Endodermal cell (in vitro differentiated cells): ENCODE results near the gene MZB1. TPM values are rescaled to one million over a fixed set of nuclear protein-coding genes. Genes with fewer than 3 reads are reported as not detected.

ENCODE experiments used
- DNase-seq: peaks from one replicate; pipeline ENCODE4 v3.0.0-alpha.2; 2017
- H3K27ac ChIP-seq: 2 replicates; pipeline ENCODE4 v1.5.1; 2013; ENCODE audit warnings: mild to moderate bottlenecking, low read depth, low read length, moderate library complexity
- H3K27me3 ChIP-seq: 2 replicates; pipeline ENCODE4 v1.6.1; 2013; ENCODE audit warnings: mild to moderate bottlenecking, low read length, moderate library complexity; ENCODE audit not compliant: insufficient read depth, control insufficient read depth, poor library complexity, severe bottlenecking
- H3K36me3 ChIP-seq: 2 replicates; pipeline ENCODE4 v1.7.0; 2013; ENCODE audit warnings: mild to moderate bottlenecking, low read length, moderate library complexity; ENCODE audit not compliant: control insufficient read depth, insufficient read depth
- H3K4me1 ChIP-seq: one replicate; pipeline ENCODE4 v1.7.0; 2013; ENCODE audit warnings: low read length; ENCODE audit not compliant: control insufficient read depth, insufficient read depth
- H3K4me3 ChIP-seq: 2 replicates; pipeline ENCODE4 v1.5.1; 2013; ENCODE audit warnings: mild to moderate bottlenecking, low read length, moderate library complexity
- H3K9ac ChIP-seq: 2 replicates; pipeline ENCODE4 v1.6.1; 2013; ENCODE audit warnings: mild to moderate bottlenecking, low read length, moderate library complexity; ENCODE audit not compliant: poor library complexity, severe bottlenecking; ENCODE audit errors: extremely low read depth
- H3K9me3 ChIP-seq: 2 replicates; pipeline ENCODE4 v1.6.1; 2013; ENCODE audit warnings: mild to moderate bottlenecking, low read length, moderate library complexity; ENCODE audit not compliant: control insufficient read depth
- H3K27ac Mint-ChIP-seq: 2 replicates; pipeline ENCODE4 v1.8.0; 2020; ENCODE audit warnings: mixed read lengths
- H3K27me3 Mint-ChIP-seq: 2 replicates; pipeline ENCODE4 v1.8.0; 2021; ENCODE audit warnings: mild to moderate bottlenecking, mixed read lengths; ENCODE audit not compliant: insufficient read depth
- H3K36me3 Mint-ChIP-seq: 2 replicates; pipeline ENCODE4 v1.8.0; 2020; ENCODE audit warnings: low read depth, mixed read lengths
- H3K4me1 Mint-ChIP-seq: 2 replicates; pipeline ENCODE4 v1.8.0; 2020; ENCODE audit warnings: mixed read lengths
- H3K4me3 Mint-ChIP-seq: 2 replicates; pipeline ENCODE4 v1.8.0; 2020; ENCODE audit warnings: mild to moderate bottlenecking, moderate library complexity, mixed read lengths
- H3K9me3 Mint-ChIP-seq: 2 replicates; pipeline ENCODE4 v1.8.0; 2020; ENCODE audit warnings: mild to moderate bottlenecking, mixed read lengths
- WGBS, 2 experiments: methylation state at CpG; one replicate each; pipeline versions ENCODE4 v1.1.5 to v1.1.7; 2013; ENCODE audit warnings: missing lambda C conversion rate in 2 of 2, mixed read lengths in 1 of 2; ENCODE audit not compliant: insufficient coverage in 1 of 2, insufficient read length in 1 of 2; 5-methylcytosine and 5-hydroxymethylcytosine counted together
- total RNA-seq, 2 donors: library from RNA; stranded (reverse); fragmentation: NEBNext Ultra II Directional in 1 of 2; extraction: Animal tissue kit (Norgen Biotek cat#: 25700) in 1 of 2; gene quantifications; 2 replicates in 1 of 2; 3 replicates in 1 of 2; pipeline ENCODE4 v1.2.1, GENCODE V29; 2021
- TF ChIP-seq, protein P1 (sequence below): fragments of 200-600 bp; sonication (generic); conservative IDR thresholded peaks from 2 replicates; pipeline ENCODE4 v1.5.0; 2021; ENCODE audit warnings: antibody characterized with exemption, mild to moderate bottlenecking

The MZB1 gene
- total RNA-seq, 2 donors from 2014 or later: 0.57 to 0.60 TPM

DNA sequence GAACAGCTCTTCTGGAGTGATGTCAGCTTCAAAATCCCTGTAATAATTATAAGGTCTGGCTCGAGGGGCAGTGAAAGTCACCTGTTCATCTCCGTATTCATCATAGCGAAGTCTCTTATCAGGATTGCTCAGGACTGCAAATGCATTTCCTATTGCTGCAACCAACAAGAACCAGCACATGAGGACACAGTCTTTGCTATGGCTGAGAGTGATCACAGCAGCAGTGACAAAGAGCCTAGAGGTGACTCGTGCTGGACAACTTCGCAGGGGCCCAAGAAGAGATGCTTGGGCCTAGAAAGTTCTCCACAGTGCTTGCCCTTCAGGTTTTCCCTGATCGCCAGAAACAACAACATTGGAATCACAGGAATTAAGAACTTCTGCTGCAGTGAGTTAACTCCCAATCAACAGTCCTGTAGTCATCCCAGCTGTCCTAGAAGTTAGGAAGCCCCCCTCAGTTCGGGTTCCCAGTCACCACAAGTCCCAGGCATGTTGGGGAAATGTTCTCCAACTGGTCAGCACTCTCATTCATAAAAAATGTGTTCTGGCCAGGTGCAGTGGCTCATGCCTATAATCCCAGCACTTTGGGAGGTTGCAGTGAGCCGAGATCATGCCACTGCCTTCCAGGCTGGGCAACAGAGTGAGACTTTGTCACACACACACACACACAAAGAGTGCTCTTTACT, 36.6 kb upstream of the MZB1 start:
- Histone ChIP-seq H3K9ac (no peak overlapping the region), H3K4me1 (no peaks in the 10 kb centered on the region), H3K36me3 (peaks cover 8% of the 10 kb centered on the region), H3K4me3 (no peak overlapping the region), H3K27me3 (no peaks in the 10 kb centered on the region), H3K9me3 (no peaks in the 10 kb centered on the region), H3K27ac (no peak overlapping the region)
- Mint-ChIP-seq H3K9me3 (no peaks in the 10 kb centered on the region), H3K4me3 (no peak overlapping the region), H3K36me3 (peaks cover 52% of the 10 kb centered on the region), H3K27me3 (no peaks in the 10 kb centered on the region), H3K27ac (no peak overlapping the region), H3K4me1 (peaks cover 4% of the 10 kb centered on the region)
- DNase-seq: no peak
- WGBS, 2 experiments: 94% methylated on average over 7 to 8 of the region's 8 CpGs
- TF ChIP-seq, protein P1, sequence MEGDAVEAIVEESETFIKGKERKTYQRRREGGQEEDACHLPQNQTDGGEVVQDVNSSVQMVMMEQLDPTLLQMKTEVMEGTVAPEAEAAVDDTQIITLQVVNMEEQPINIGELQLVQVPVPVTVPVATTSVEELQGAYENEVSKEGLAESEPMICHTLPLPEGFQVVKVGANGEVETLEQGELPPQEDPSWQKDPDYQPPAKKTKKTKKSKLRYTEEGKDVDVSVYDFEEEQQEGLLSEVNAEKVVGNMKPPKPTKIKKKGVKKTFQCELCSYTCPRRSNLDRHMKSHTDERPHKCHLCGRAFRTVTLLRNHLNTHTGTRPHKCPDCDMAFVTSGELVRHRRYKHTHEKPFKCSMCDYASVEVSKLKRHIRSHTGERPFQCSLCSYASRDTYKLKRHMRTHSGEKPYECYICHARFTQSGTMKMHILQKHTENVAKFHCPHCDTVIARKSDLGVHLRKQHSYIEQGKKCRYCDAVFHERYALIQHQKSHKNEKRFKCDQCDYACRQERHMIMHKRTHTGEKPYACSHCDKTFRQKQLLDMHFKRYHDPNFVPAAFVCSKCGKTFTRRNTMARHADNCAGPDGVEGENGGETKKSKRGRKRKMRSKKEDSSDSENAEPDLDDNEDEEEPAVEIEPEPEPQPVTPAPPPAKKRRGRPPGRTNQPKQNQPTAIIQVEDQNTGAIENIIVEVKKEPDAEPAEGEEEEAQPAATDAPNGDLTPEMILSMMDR: no peak

DNA sequence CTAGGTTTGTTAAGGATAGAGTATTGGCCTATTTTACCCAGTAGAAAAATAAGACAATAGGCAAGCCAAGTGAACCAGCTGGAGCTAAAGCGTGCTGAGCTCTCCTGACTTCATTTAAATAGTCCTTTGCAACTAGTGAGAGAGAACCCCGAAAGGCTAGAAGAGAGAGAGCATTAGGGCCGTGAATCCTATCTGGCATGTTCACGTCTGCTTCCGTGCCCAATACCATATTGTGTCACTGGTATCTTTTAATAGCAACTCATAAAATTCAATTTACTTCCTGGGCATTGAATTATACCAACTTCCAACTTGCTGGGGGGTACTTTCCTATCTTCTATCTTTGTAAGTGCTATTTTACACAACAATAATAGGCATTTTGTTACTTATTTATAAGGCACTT, 35.8 kb upstream of the MZB1 start:
- H3K36me3 Mint-ChIP-seq: peaks cover 52% of the 10 kb centered on the region
- no peaks in the 10 kb centered on the region for H3K27me3 ChIP-seq
- H3K4me3 ChIP-seq: no peak overlapping the region
- H3K27ac Mint-ChIP-seq: no peak overlapping the region
- DNase-seq: no peak
- H3K9me3 Mint-ChIP-seq: no peaks in the 10 kb centered on the region
- TF ChIP-seq, protein P1: no peak
- H3K4me3 Mint-ChIP-seq: no peak overlapping the region
- no peaks in the 10 kb centered on the region for H3K27me3 Mint-ChIP-seq
- 88 to 95% methylated on average over 5 of the region's 5 CpGs for WGBS, 2 experiments
- H3K9me3 ChIP-seq: no peaks in the 10 kb centered on the region
- no peaks in the 10 kb centered on the region for H3K4me1 ChIP-seq
- no peak overlapping the region for H3K27ac ChIP-seq
- peaks cover 9% of the 10 kb centered on the region for H3K4me1 Mint-ChIP-seq
- peaks cover 8% of the 10 kb centered on the region for H3K36me3 ChIP-seq
- H3K9ac ChIP-seq: no peak overlapping the region

DNA sequence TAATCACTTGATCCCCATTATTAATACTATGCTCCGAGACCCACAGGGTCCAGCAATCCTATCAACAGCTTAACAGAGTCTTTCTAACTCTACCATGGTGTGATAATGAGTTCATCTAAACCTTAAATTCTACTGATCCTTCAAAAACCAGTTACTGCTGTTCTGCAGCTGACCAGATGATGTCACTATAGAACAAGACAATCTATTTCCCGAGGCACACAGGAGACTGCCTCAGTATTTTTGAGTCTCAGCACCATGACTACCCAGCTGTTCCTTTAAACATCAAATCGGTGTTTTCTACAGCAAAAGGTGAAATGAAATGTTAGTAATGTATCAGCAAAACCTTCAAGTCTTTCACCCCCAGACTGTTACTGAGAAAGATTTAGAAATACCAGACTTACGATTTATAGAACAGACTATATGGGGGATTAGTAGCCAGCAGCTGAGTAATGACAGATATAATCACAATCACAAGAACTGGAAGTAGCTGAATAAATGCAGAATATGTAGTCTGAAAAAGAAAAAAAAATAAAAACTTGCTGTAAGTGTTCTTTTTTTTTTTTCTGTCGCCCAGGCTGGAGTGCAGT, 32.7 kb upstream of the MZB1 start:
- DNase-seq: peak; percentile 80
- Histone ChIP-seq H3K27me3 (no peaks in the 10 kb centered on the region), H3K4me3 (no peak overlapping the region), H3K36me3 (peaks cover 8% of the 10 kb centered on the region), H3K9me3 (no peaks in the 10 kb centered on the region), H3K4me1 (peaks cover 13% of the 10 kb centered on the region), H3K27ac (no peak overlapping the region), H3K9ac (no peak overlapping the region)
- Mint-ChIP-seq H3K4me1 (peaks cover 31% of the 10 kb centered on the region), H3K9me3 (no peaks in the 10 kb centered on the region), H3K27me3 (no peaks in the 10 kb centered on the region), H3K4me3 (no peak overlapping the region), H3K27ac (peak overlapping the region; percentile 17), H3K36me3 (peaks cover 33% of the 10 kb centered on the region)
- TF ChIP-seq, protein P1: peak; percentile 96
- 45 to 83% methylated on average over 1 to 4 of the region's 5 CpGs for WGBS, 2 experiments
